ENCODE results near the gene AKAP12. TPM values are rescaled to one million over a fixed set of nuclear protein-coding genes. Genes with fewer than 3 reads are reported as not detected.

The AKAP12 gene
- total RNA-seq, 4 donors from 2014 or later = 112 to 468 (median 340) TPM

- TF ChIP-seq CTCF (IDR thresholded peaks at IDR 0.05; ENCODE audit: low read depth) = no peak
Measured at GRCh38 chr6:151391471-151392413, 152.0 kb downstream of the AKAP12 start, which contains the start of gene ZBTB2. Gene ZBTB2, minus strand, starts transcription at chr6:151391559. Its CDS starts 17,922 bp downstream, at chr6:151373637.

GRCh38 chr6:151392427-151392826 is 152.7 kb downstream of the AKAP12 start:
- TF ChIP-seq CTCF (IDR thresholded peaks at IDR 0.05; ENCODE audit: low read depth) = no peak

- no peak for TF ChIP-seq CTCF (IDR thresholded peaks at IDR 0.05; ENCODE audit: low read depth)
Measured at GRCh38 chr6:151393410-151393809, 153.6 kb downstream of the AKAP12 start.

GRCh38 chr6:151399679-151400078 is 159.9 kb downstream of the AKAP12 start:
- no peak for TF ChIP-seq CTCF (IDR thresholded peaks at IDR 0.05; ENCODE audit: low read depth)

- no peak for TF ChIP-seq CTCF (IDR thresholded peaks at IDR 0.05; ENCODE audit: low read depth)
Measured at GRCh38 chr6:151400473-151400872, 160.7 kb downstream of the AKAP12 start.

GRCh38 chr6:151402228-151402627 is 162.5 kb downstream of the AKAP12 start:
- no peak for TF ChIP-seq CTCF (IDR thresholded peaks at IDR 0.05; ENCODE audit: low read depth)

- TF ChIP-seq CTCF (IDR thresholded peaks at IDR 0.05; ENCODE audit: low read depth) = no peak
Measured at GRCh38 chr6:151403919-151404308, 164.1 kb downstream of the AKAP12 start.
